Activated CD8-positive, alpha-beta T cell treated with anti-CD3 and anti-CD28 coated beads for 36 hours (primary cell): Measurements from ENCODE around the gene TNFRSF1A. TPM values are rescaled to one million over a fixed set of nuclear protein-coding genes. Genes with fewer than 3 reads are reported as not detected.
"Not testable (repeated sequence)": the region's sequence is repeated elsewhere in the genome, so short reads cannot be mapped to it uniquely, and the experiment has no call there.

Experiments
- ATAC-seq: fragments of 200-7000 bp; cut with Tn5 transposase; one replicate; pipeline ENCODE4 v1.10.0; 2021; ENCODE audit warnings: mild to moderate bottlenecking, moderate library complexity
- CTCF ChIA-PET: fragments of 350-600 bp; sonication (Branson Sonifier 250); formaldehyde crosslinking; loops from one replicate; lab custom pipeline; 2021; ENCODE audit warnings: antibody characterized with exemption; lab: Charles Lee
- POLR2A ChIA-PET: fragments of 350-600 bp; sonication (Branson Sonifier 250); formaldehyde crosslinking; loops from one replicate; lab custom pipeline; 2021; ENCODE audit warnings: antibody characterized with exemption; lab: Charles Lee
- DNase-seq: peaks from one replicate; pipeline ENCODE4 v3.0.0-alpha.2; 2020
- H3K27ac Mint-ChIP-seq: one replicate; pipeline ENCODE4 v1.8.0; 2021; ENCODE audit warnings: mild to moderate bottlenecking, mixed read lengths
- H3K27me3 Mint-ChIP-seq: one replicate; pipeline ENCODE4 v1.8.0; 2021; ENCODE audit warnings: mixed read lengths
- H3K36me3 Mint-ChIP-seq: one replicate; pipeline ENCODE4 v1.8.0; 2021; ENCODE audit warnings: low read depth, mixed read lengths
- H3K4me1 Mint-ChIP-seq: one replicate; pipeline ENCODE4 v1.8.0; 2021; ENCODE audit warnings: low read depth, mixed read lengths
- H3K4me3 Mint-ChIP-seq: one replicate; pipeline ENCODE4 v1.8.0; 2021; ENCODE audit warnings: mild to moderate bottlenecking, moderate library complexity, mixed read lengths
- H3K9me3 Mint-ChIP-seq: one replicate; pipeline ENCODE4 v1.8.0; 2021; ENCODE audit warnings: mixed read lengths
- CTCF ChIP-seq: fragments of 200-600 bp; IDR thresholded peaks from one replicate; pipeline ENCODE4 v1.8.0; 2022; ENCODE audit warnings: antibody characterized with exemption, mild to moderate bottlenecking
- intact Hi-C: fragments of 100-400 bp; cut with micrococcal nuclease; formaldehyde crosslinking; loops from one replicate; pipeline ENCODE4 v1.10.0; 2022
- total RNA-seq, 2 experiments: library from RNA; stranded (reverse); gene quantifications; one replicate each; pipeline ENCODE4 v1.2.3, GENCODE V29; 2021

The TNFRSF1A gene
- total RNA-seq, 2 experiments from 2014 or later: 40.6 TPM

- Mint-ChIP-seq H3K27me3 (peaks cover 1% of the 10 kb centered on the region), H3K27ac (no peak overlapping the region), H3K4me3 (no peak overlapping the region), H3K9me3 (no peaks in the 10 kb centered on the region), H3K4me1 (no peaks in the 10 kb centered on the region), H3K36me3 (no peaks in the 10 kb centered on the region)
- CTCF ChIA-PET: interaction anchor here (0.8 to 1.3 kb wide), 5 partner anchors 8 to 99 kb away, joined by 3 to 6 read pairs (median 3); no protein-coding TSS in a partner anchor
- POLR2A ChIA-PET: no interaction called here
- no peak for ATAC-seq
- TF ChIP-seq CTCF: no peak
- DNase-seq: no peak
- intact Hi-C loops: no loop called here
Measured at GRCh38 chr12:6294156-6295093, 47.5 kb downstream of the TNFRSF1A start.

GRCh38 chr12:6292606-6293005 lies 49.3 kb downstream of the TNFRSF1A start:
- CTCF ChIA-PET: no interaction called here
- no peak for DNase-seq
- ATAC-seq: no peak
- no peak overlapping the region for H3K27ac Mint-ChIP-seq
- no peaks in the 10 kb centered on the region for H3K36me3 Mint-ChIP-seq
- intact Hi-C loops: no loop called here
- peaks cover 1% of the 10 kb centered on the region for H3K27me3 Mint-ChIP-seq
- TF ChIP-seq CTCF: no peak
- no peak overlapping the region for H3K4me3 Mint-ChIP-seq
- H3K4me1 Mint-ChIP-seq: no peaks in the 10 kb centered on the region
- no peaks in the 10 kb centered on the region for H3K9me3 Mint-ChIP-seq
- POLR2A ChIA-PET: no interaction called here

DNA sequence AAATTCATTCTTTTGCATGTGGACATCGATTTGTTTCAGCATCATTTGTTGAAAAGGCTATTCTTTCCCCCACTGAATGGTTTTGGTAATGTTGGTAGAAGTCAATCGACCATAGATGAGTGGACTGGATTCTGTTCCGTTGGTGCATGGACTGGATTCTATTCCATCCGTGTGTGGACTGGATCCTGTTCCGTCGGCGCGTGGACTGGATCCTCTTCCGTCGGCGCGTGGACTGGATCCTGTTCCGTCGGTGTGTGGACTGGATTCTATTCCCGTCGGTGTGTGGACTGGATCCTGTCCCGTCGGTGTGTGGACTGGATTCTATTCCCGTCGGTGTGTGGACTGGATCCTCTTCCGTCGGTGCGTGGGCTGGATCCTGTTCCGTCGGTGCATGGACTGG lies 52.0 kb downstream of the TNFRSF1A start:
- H3K4me3 Mint-ChIP-seq, ATAC-seq, H3K4me1 Mint-ChIP-seq, POLR2A ChIA-PET, H3K27ac Mint-ChIP-seq, DNase-seq, H3K9me3 Mint-ChIP-seq, H3K27me3 Mint-ChIP-seq, H3K36me3 Mint-ChIP-seq: not testable (repeated sequence)
- intact Hi-C loops: loop anchor here (10.0 kb wide), 1 partner anchor 295 kb away; no protein-coding TSS in a partner anchor
- CTCF ChIA-PET: interaction anchor here (1.0 to 2.2 kb wide), 2 partner anchors 94 to 302 kb away, joined by 5 read pairs; no protein-coding TSS in a partner anchor

DNA sequence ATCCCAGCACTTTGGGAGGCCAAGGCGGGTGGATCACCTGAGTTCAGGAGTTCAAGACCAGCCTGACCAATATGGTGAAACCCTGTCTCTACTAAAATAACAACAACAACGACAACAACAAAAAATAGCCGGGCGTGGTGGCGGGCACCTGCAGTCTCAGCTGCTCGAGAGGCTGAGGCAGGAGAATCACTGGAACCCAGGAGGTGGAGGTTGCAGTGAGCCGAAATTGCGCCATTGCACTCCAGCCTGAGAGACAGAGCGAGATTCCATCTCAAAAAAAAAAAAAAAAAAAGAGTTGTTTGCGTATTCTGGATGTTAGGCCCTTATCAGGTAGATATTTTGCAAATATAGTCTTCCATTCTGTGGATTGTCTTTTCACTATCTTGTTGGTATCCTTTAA lies 52.8 kb downstream of the TNFRSF1A start:
- ATAC-seq, H3K4me1 Mint-ChIP-seq, H3K27ac Mint-ChIP-seq, H3K36me3 Mint-ChIP-seq, H3K9me3 Mint-ChIP-seq, POLR2A ChIA-PET, H3K27me3 Mint-ChIP-seq, H3K4me3 Mint-ChIP-seq, DNase-seq: not testable (repeated sequence)
- CTCF ChIA-PET: interaction anchor here (1.0 to 2.2 kb wide), 2 partner anchors 93 to 301 kb away, joined by 5 read pairs; no protein-coding TSS in a partner anchor
- intact Hi-C loops: loop anchor here (10.0 kb wide), 1 partner anchor 294 kb away; no protein-coding TSS in a partner anchor

- Mint-ChIP-seq H3K27ac (no peak overlapping the region), H3K4me1 (no peaks in the 10 kb centered on the region), H3K36me3 (no peaks in the 10 kb centered on the region), H3K4me3 (no peak overlapping the region), H3K27me3 (peaks cover 1% of the 10 kb centered on the region), H3K9me3 (no peaks in the 10 kb centered on the region)
- DNase-seq (no peak), ATAC-seq (no peak)
- POLR2A ChIA-PET: no interaction called here
- TF ChIP-seq CTCF: no peak
- CTCF ChIA-PET: interaction anchor here (1.2 to 7.6 kb wide), 3 partner anchors 9 to 300 kb away, joined by 4 to 89 read pairs (median 5); partner anchors contain the start of gene CD9
- intact Hi-C loops: loop anchor here (10.0 kb wide), 1 partner anchor 293 kb away; no protein-coding TSS in a partner anchor
Measured at GRCh38 chr12:6288235-6288634, 53.6 kb downstream of the TNFRSF1A start.
